NB4 (cell line): Measurements from ENCODE around the gene EDEM1.

Experiments used
- DNase-seq: peaks from one replicate; pipeline ENCODE4 v3.0.0; 2010; ENCODE audit warnings: low read depth
- H3K4me3 ChIP-seq: one replicate; pipeline ENCODE4 v1.5.1; 2011; ENCODE audit warnings: mild to moderate bottlenecking, low read depth, low read length, moderate library complexity
- MYC ChIP-seq: IDR thresholded peaks from 2 replicates; pipeline ENCODE4 v1.6.1; 2011; ENCODE audit warnings: low read depth, low read length
- POLR2A ChIP-seq: IDR thresholded peaks from 2 replicates; pipeline ENCODE4 v1.6.1; 2011; ENCODE audit warnings: mild to moderate bottlenecking; ENCODE audit not compliant: insufficient read length; ENCODE audit errors: extremely low read depth
- TF ChIP-seq, protein P1 (sequence below): IDR thresholded peaks from one replicate; pipeline ENCODE4 v1.5.1; 2012; ENCODE audit warnings: low read depth, low read length
- TF ChIP-seq, protein P2 (sequence below): IDR thresholded peaks from 2 replicates; pipeline ENCODE4 v1.6.1; 2011; ENCODE audit warnings: low read depth, low read length

The EDEM1 gene

DNA sequence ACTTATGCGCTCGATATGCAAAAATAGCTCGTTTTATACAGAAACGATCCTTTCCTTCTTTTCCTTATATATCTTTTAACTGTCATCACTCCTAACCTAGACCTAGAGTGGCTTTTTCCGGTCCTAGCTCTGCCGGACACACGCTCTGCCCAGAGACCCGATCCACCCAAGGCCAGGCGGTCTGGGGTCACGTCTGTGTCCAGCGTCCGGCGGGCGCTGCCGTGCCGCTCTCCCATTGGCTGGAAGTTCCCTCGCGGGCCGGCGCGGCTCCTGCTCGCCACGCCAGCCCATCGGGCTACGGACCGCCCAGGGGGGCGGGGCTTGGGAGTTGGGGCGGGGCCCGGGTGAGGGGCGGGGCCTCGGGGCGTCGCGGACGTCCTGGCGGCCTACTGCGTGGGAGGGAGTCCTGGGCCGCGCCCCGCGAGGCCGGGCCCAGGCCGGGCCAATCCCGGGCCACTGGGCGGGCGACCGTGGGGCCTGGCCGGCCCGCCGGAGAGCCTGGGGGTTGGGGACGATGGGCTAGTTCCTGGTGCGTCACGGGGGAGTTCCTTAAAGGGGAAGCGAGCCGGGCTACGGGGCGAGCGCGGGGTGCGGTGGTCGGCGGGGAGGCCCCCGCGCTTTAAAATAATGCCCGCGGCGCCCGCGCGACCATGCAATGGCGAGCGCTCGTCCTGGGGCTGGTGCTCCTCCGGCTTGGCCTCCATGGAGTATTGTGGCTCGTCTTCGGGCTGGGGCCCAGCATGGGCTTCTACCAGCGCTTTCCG is at the start of gene EDEM1:
Gene EDEM1 (plus strand): TSS at position 552 of the 764 bp plus-strand sequence. CDS start 99 bp downstream, at position 651.
- TF ChIP-seq POLR2A (peak; percentile 58), MYC (peak; percentile 11)
- TF ChIP-seq, protein P1, sequence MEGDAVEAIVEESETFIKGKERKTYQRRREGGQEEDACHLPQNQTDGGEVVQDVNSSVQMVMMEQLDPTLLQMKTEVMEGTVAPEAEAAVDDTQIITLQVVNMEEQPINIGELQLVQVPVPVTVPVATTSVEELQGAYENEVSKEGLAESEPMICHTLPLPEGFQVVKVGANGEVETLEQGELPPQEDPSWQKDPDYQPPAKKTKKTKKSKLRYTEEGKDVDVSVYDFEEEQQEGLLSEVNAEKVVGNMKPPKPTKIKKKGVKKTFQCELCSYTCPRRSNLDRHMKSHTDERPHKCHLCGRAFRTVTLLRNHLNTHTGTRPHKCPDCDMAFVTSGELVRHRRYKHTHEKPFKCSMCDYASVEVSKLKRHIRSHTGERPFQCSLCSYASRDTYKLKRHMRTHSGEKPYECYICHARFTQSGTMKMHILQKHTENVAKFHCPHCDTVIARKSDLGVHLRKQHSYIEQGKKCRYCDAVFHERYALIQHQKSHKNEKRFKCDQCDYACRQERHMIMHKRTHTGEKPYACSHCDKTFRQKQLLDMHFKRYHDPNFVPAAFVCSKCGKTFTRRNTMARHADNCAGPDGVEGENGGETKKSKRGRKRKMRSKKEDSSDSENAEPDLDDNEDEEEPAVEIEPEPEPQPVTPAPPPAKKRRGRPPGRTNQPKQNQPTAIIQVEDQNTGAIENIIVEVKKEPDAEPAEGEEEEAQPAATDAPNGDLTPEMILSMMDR = no peak
- H3K4me3 ChIP-seq = peak within 1 kb of the TSS; percentile 86
- DNase-seq = peak; percentile 96

DNA sequence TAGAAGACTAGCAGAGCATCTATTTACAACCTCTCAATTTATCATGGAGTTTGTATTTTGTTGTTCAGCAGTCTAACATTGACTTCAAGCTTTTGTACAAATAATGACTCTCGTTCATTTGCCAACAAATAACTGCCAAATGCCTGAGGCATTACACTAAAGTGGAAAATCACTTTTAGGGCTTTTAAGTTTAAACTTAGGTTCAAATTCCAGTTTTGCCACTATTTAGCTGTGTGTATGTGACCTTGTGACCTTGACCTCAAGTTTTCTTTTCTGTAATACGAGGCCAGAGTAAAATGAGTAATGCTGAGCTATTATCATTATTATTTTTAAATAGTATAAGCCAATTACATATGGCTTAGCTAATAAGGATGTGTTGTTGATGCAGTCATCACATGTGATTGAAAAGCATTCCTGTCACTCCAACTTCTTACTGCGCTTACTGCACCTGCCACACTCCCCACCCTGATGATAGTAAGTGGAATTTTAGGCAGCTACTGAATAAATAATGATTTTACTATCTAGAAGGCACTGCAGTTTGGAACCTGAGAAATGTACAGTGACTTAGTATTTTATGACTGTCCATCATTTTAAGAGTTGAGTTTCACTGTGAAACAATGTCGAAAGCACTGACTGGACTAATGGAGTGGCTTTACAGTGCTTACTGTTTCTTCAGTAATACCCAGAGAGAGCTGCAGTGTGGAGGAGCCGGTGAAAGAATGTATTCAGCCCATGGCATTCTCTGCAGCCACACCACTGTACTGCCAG is 49.1 kb upstream of the EDEM1 start:
- H3K4me3 ChIP-seq = no peak overlapping the region
- TF ChIP-seq, protein P2, sequence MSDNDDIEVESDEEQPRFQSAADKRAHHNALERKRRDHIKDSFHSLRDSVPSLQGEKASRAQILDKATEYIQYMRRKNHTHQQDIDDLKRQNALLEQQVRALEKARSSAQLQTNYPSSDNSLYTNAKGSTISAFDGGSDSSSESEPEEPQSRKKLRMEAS = no peak
- TF ChIP-seq, protein P1 = no peak
- TF ChIP-seq MYC (no peak), POLR2A (no peak)
- DNase-seq = no peak

DNA sequence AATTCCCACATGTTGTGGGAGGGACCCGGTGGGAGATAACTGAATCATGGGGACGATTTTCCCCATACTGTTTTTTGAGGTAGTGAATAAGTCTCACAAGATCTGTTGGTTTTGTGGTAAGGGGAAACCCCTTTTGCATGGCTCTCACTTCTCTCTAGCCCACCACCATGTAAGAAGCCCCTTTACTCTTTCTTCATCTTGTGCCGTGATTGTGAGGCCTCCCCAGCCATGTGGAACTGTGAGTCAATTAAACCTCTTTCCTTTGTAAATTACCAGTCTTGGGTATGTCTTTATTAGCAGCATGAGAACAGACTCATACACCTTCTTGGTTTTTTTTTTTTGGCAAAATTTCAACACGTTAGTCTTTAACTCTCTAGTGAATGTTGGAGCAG is 47.3 kb upstream of the EDEM1 start:
- no peak overlapping the region for H3K4me3 ChIP-seq
- no peak for DNase-seq
- TF ChIP-seq POLR2A (no peak), MYC (no peak)
- TF ChIP-seq, protein P2 = no peak
- TF ChIP-seq, protein P1 = no peak

DNA sequence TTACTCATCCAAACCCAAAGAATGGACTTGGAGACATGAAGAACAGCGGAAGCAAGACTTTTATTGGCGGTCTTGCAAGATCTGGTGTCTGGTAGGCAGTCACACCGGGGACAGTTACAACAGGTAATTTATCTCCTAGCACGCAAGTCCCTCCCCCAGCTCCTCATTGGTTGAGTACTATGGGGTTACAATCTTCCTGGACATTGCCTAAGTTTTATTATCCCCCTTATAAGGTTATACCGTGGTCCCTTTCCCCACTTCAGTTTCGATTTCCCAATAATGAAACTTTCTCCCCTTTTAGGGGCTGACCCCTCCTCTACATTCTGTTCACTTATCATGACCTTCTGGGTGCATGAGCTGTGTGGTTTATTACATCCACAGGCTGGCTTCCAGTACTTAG is 46.7 kb upstream of the EDEM1 start:
- no peak for DNase-seq
- H3K4me3 ChIP-seq = no peak overlapping the region
- TF ChIP-seq POLR2A = no peak

DNA sequence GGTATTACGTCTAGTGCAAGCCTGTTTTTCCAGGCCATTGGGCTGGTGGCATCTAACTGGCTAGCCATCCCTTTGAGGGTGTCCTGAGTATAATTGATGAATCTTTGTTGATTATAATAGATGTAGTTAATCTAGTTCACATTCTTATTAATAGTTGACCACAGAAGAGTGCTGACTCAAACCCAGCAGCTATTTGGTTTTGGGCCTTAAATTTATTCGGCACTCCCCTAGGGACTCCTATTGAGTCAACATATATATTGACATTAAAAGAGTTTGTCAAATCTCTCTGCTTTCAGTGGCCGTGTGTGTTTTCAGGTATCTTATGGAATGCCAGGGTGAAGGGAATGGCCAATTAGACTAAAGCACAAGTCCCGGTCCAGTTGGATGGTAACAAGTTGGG is 45.7 kb upstream of the EDEM1 start:
- TF ChIP-seq, protein P2 = no peak
- TF ChIP-seq POLR2A (no peak), MYC (no peak)
- TF ChIP-seq, protein P1 = no peak
- DNase-seq = no peak
- H3K4me3 ChIP-seq = no peak overlapping the region

DNA sequence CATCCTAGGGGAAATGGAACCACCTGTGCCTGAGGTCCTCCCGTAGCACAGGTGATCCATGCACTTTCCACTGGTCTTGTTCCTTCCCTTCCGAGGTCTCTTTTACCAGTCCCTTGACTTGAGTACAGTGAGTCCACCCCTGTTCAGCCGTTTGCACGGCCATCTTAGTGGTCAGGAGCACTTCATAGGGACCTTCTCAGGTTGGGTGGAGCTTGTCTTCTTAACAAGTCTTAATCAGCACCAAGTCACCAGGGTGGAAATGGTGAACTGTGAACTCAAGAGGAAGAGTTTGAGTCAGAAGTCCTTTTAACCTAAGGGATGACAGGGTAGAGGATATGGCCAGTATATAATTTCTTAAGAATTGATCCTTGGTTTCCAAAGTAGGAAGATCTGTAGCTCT is 44.0 kb upstream of the EDEM1 start:
- DNase-seq = peak; percentile 23
- TF ChIP-seq, protein P2 = no peak
- TF ChIP-seq, protein P1 = no peak
- no peak for TF ChIP-seq MYC
- TF ChIP-seq POLR2A = no peak
- H3K4me3 ChIP-seq = no peak overlapping the region
